Stimulated activated naive B cell treated with anti-CD40 and anti-IgM and Interleukin-4, amounts not matched to agents 10 μg/mL and 1 μg/mL and 100 μg/mL, for 72 hours (primary cell): Measurements from ENCODE around the gene RIN1.
"Not testable (repeated sequence)": the region's sequence is repeated elsewhere in the genome, so short reads cannot be mapped to it uniquely, and the experiment has no call there.

ENCODE experiments used
- ATAC-seq, 2 donors: fragments of 150-1000 bp; cut with Tn5 transposase; replicated peaks; 2 replicates each; pipeline ENCODE4 v1.10.0; 2021; ENCODE audit warnings: moderate library complexity in 1 of 2
- DNase-seq: peaks from one replicate; pipeline ENCODE4 v3.0.0; 2021
- H3K27ac Mint-ChIP-seq: one replicate; pipeline ENCODE4 v1.8.0; 2022; ENCODE audit warnings: mild to moderate bottlenecking, mixed read lengths
- H3K27me3 Mint-ChIP-seq, 2 donors: one replicate each; pipeline ENCODE4 v1.8.0; 2022; ENCODE audit warnings: mixed read lengths in 2 of 2
- H3K36me3 Mint-ChIP-seq, 2 donors: one replicate each; pipeline ENCODE4 v1.8.0; 2022; ENCODE audit warnings: mixed read lengths in 2 of 2, mild to moderate bottlenecking in 1 of 2
- H3K4me1 Mint-ChIP-seq, 2 donors: one replicate each; pipeline ENCODE4 v1.8.0; 2022; ENCODE audit warnings: mixed read lengths in 2 of 2, mild to moderate bottlenecking in 1 of 2
- H3K4me3 Mint-ChIP-seq, 2 donors: one replicate each; pipeline ENCODE4 v1.8.0; 2022; ENCODE audit warnings: mild to moderate bottlenecking in 2 of 2, mixed read lengths in 2 of 2, moderate library complexity in 1 of 2
- H3K9me3 Mint-ChIP-seq, 2 donors: one replicate each; pipeline ENCODE4 v1.8.0; 2022; ENCODE audit warnings: mixed read lengths in 2 of 2, mild to moderate bottlenecking in 1 of 2

RIN1 gene

DNA sequence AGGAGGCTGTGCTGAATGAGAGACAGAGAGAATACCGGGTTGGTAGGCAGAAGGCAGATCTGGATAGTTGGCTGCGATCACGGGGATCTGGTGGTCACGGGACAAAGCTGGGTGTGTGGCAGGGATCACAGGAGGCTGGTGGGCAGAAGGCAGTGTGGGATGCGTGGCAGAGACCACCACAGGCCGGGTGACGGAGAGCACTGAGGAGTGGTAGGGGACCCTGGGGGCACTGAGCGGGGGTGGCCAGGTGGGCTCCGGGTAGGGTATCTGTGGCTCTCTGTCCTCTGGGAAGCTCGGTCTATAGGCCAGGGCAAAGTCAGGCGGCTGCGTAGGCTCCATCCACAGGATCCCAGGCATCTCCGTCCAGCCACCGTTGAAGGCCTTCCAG is 20.7 kb downstream of the RIN1 start:
- Mint-ChIP-seq H3K4me1 (peaks cover 29 to 44% of the 10 kb centered on the region in 2 donors), H3K4me3 (no peak overlapping the region), H3K36me3 (no peaks in the 10 kb centered on the region), H3K27ac (no peak overlapping the region), H3K27me3 (no peaks in the 10 kb centered on the region), H3K9me3 (no peaks in the 10 kb centered on the region)
- ATAC-seq (no peak), DNase-seq (no peak)

DNA sequence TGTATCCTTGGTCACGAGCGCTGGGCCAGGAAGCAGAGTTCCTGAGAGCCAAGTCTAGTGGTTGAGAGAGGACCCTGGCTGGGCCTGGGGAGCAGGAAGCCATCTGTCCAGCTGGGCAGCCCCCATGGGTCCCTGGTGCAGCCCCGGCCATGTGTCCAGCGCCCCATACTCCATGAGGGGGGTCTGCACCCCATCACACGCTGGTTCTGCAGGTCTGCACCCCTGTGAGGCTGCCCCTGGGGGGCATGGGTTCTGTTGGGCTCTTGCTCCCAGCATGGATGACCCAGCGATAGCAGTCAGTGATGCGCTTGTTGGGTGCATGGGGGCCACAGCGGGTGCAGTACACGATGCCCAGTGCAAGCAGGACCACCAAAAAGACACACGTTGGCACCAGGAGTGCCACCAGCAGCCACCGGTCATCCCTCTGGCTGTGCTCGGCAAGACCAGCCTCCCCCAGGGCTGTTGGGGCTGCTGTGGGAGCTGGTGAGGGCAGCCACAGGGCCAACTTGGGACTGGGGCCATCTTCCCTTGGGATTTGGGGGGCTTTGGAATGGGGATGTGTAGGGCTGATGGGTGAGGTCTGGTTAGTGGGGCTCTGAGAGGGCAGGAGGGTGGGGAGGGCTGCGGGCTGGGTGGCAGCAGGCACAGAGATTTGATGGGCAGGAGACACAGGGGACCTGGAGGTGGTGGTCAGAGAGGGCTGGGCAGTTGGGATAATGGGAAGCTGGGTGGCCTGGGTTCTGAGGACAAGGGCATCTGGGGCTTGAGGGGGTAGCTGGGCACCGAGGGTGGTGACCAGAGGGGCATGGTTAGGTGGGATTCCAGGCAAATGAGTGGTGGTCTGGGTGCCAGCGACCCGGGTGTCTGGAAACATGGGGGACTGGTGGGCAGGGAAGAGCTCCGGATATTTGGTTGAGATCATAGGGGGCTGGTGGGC is 21.4 kb downstream of the RIN1 start:
- no peak overlapping the region for H3K27ac Mint-ChIP-seq
- H3K27me3 Mint-ChIP-seq: no peaks in the 10 kb centered on the region
- ATAC-seq (no peak), DNase-seq (no peak)
- H3K36me3 Mint-ChIP-seq: no peaks in the 10 kb centered on the region
- no peak overlapping the region for H3K4me3 Mint-ChIP-seq
- H3K9me3 Mint-ChIP-seq: no peaks in the 10 kb centered on the region
- peaks cover 29 to 44% of the 10 kb centered on the region in 2 donors for H3K4me1 Mint-ChIP-seq

DNA sequence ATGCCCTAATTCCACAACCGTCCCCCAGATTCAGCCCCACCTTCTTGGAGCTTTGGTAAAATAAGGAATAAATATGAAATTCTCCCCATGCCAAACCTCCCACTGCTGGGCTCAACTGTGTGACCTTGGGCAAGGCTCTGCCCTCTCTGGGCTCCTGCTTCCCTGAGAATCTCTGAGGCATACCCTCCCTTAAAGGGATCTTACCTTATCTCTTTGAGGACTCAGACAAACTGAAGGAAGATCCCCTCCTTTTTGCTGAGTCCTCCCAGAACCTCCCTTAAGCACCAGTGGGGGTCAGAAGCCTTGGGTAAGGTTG is 22.1 kb downstream of the RIN1 start:
- Mint-ChIP-seq H3K36me3 (no peaks in the 10 kb centered on the region), H3K27me3 (no peaks in the 10 kb centered on the region), H3K27ac (peak overlapping the region; percentile 56), H3K9me3 (no peaks in the 10 kb centered on the region), H3K4me1 (peaks cover 26 to 40% of the 10 kb centered on the region in 2 donors), H3K4me3 (peak overlapping the region; percentile 36 to 52)
- ATAC-seq (no peak), DNase-seq (no peak)

DNA sequence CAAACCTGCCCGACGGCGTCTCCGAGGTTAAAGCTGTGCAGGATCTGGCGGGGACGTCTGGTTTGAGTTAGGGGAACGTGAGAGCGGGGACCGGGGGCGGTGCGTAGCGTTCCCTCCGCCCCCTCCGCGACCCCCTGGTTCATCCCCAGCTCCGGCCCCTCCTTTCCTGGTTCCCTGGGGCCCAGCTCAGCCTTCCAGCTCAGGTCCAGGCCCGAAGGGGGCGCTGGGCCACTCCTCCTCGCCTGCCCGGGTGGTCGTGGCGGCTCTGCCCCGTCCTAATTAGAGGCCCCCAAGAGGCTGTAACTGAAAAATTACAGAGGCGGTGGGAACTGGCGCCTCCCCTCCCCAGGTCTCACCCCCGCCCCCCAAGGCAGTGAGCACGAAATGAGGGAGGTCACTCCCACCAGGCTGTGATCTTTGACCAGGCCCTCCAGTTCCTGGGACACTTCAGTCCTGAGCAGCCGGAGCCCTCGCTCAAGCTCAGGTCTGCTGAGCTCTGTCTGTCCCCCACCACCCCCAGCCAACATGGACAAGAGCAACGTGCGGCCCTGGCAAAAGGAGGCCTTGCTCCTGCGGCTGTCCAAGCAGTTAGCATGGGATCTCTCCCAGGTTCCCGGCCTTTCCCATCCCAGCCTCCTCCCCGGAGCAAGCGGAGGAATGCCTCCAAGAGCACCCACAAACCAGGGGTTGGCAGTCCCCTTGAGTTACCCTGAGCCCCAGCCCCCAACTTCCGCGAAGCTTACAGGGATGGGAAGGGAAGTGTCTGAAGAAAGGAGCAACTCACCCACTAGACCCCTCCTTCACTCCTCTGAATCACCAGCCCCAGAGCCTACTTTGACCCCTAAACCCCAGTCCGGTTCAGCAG is 22.7 kb downstream of the RIN1 start:
- Mint-ChIP-seq H3K36me3 (no peaks in the 10 kb centered on the region), H3K4me1 (peaks cover 20 to 34% of the 10 kb centered on the region in 2 donors), H3K4me3 (peak overlapping the region; percentile 91 to 92), H3K27me3 (no peaks in the 10 kb centered on the region), H3K9me3 (no peaks in the 10 kb centered on the region), H3K27ac (peak overlapping the region; percentile 56)
- DNase-seq: no peak
- no peak for ATAC-seq

DNA sequence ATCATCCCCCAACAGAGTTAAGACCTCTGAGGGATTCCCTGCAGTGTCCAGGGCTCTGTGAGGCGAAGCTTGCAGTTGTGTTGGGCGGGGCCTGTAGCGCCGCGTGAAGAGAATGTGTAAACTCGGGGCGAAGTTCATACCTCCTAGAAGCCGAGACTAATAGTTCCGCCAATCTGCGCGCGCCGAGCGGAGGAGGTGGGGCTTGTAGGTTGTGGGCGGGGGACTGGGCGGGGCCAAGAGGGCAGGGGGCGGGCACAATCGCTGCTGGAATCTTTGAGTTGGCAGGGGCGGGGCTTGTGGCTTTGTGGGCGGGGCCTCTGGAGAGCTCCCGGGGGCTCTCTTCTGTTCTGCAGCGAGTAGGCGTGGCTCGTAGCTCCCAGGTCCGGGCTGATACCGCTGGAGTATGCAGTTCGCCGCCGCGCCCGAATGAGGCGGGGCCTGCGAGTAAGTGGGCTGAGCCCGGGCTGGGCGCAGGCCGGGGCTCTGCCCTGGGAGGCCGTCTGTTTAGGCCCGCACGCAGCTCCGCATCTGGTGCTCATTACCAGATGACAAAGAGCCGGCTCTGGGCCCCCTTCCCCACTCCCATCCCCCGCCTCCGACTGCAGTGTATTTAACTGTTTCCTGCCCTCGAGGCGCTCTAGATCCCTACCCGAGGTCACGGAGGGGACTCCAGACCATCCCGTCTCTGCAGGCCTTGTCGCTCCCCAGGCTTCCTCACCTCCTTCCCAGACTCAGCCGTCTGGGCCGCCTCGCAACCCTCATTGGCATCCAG is 23.5 kb downstream of the RIN1 start:
- Mint-ChIP-seq H3K36me3 (no peaks in the 10 kb centered on the region), H3K27ac (peak overlapping the region; percentile 95), H3K9me3 (no peaks in the 10 kb centered on the region), H3K4me3 (peak overlapping the region; percentile 91 to 92), H3K27me3 (peaks cover under 1 to 1% of the 10 kb centered on the region in 2 donors), H3K4me1 (peaks cover 14 to 26% of the 10 kb centered on the region in 2 donors)
- peak; percentile 89 for DNase-seq
- ATAC-seq: peak; percentile 74 to 76

DNA sequence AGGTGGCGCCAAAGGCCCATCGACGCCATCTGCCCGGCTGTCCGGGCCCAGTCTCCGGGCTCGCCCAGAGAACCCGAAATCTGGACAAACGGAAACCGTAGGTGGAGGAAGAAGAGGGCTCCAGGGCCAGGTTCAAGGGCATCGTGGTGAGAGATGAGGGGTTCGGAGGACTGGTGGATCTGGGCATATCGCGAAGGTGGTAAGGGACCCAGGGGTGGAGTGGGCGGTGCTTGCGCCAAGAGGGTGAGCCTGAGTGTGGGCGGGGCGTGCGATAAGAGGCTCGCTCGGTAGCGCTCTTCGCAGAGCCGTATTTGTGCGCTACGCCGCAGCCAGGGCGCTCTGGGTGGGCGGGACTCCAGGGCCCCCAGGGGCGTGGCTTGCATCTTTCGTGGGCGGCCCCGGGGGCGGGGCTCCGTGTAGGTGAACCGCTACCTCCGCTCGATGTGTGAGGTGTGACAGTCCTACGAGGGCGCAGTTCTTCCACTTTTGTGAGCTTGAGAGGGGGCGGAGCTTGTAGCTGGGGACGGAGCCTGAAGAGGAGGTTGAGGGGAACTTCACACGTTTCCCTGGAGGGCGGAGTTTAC is 24.2 kb downstream of the RIN1 start:
- H3K4me3 Mint-ChIP-seq: peak overlapping the region; percentile 91 to 92
- ATAC-seq (peak; percentile 78 to 82), DNase-seq (peak; percentile 94)
- peaks cover 4 to 6% of the 10 kb centered on the region in 2 donors for H3K27me3 Mint-ChIP-seq
- peaks cover 8 to 19% of the 10 kb centered on the region in 2 donors for H3K4me1 Mint-ChIP-seq
- no peaks in the 10 kb centered on the region for H3K36me3 Mint-ChIP-seq
- peak overlapping the region; percentile 95 for H3K27ac Mint-ChIP-seq
- no peaks in the 10 kb centered on the region for H3K9me3 Mint-ChIP-seq

DNA sequence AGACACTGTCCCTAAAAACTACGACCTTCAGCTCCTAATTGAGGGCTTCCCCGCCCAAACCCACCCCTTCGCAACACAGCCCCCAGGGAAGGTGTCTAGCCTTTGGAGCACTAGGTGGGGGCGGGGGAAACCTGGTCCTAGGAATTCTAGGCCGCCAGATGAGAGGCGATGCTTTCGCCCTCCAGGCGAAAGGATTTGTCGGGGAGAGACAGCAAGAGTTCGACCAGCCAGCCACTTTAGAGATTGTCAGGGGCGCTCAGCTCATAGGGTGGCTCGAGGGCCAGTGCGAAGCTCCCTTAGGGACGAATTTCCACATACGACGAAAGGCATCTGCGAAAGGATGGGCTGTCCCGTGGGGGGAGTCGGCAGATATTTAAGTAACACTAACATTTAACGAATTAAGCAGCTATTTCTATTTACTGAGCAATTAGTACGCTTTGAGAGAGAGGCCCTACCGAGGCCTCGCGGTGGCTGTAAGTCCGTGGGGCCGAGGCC is 24.7 kb downstream of the RIN1 start:
- Mint-ChIP-seq H3K27me3 (peaks cover 4 to 6% of the 10 kb centered on the region in 2 donors), H3K9me3 (no peaks in the 10 kb centered on the region), H3K27ac (peak overlapping the region; percentile 95), H3K4me1 (peaks cover 8 to 18% of the 10 kb centered on the region in 2 donors), H3K36me3 (no peaks in the 10 kb centered on the region), H3K4me3 (peak overlapping the region; percentile 91 to 92)
- ATAC-seq: peak in 1 of 2 donors; percentile 58
- no peak for DNase-seq

DNA sequence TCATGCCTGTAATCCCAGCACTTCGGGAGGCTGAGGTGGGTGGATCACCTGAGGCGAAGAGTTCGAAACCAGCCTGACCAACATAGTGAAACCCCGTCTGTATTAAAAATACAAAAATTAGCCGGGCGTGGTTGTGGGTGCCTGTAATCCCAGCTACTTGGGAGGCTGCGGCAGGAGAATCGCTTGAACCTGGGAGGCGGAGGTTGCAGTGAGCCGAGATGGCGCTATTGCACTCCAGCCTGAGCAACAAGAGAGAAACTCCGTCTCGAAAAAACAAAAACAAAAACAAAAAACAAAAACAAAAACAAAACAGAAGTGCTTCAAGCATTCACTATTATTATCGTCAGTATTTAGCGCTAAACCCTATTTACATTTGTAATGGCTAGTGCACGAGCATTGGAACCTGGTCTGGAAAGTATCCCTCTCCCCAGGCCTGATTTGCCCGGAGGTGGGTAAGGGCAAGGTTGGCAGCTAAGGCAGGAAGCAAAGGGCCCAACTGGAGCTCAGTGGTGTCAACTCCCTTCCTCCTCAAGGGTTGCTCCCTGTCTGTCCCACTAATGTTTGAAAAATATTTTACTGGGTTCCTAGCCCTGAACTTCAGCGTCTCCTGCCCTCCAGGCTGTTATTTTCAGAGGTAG is 25.3 kb downstream of the RIN1 start:
- DNase-seq, ATAC-seq, H3K4me3 Mint-ChIP-seq: not testable (repeated sequence)

DNA sequence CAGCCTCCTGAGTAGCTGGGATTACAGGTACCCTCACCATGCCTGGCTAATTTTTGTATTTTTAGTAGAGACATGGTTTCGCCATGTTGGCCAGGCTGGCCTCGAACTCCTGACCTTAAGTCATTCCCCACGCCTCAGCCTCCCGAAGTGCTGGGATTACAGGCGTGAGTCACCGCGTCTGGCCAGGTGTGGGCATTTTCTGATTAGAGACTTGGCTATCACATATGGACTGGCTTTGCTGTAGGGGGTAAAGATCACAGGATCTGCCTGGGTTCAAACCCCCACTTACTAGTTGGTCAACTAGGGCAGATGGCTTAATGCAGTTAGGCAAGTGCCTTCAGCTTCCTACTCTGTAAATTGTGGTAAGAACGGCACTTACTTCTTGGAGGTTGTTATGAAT is 25.9 kb downstream of the RIN1 start:
- DNase-seq (no peak), ATAC-seq (no peak)
- no peak overlapping the region for H3K4me3 Mint-ChIP-seq
- peaks cover 8 to 18% of the 10 kb centered on the region in 2 donors for H3K4me1 Mint-ChIP-seq
- no peak overlapping the region for H3K27ac Mint-ChIP-seq
- no peaks in the 10 kb centered on the region for H3K36me3 Mint-ChIP-seq
- peaks cover 4 to 6% of the 10 kb centered on the region in 2 donors for H3K27me3 Mint-ChIP-seq
- no peaks in the 10 kb centered on the region for H3K9me3 Mint-ChIP-seq

More for the DNA sequence above, 25.3 kb downstream of the RIN1 start:
- not testable (repeated sequence) for H3K36me3 Mint-ChIP-seq, H3K27me3 Mint-ChIP-seq, H3K9me3 Mint-ChIP-seq, H3K27ac Mint-ChIP-seq
- peaks cover 8 to 18% of the 10 kb centered on the region in 2 donors for H3K4me1 Mint-ChIP-seq

DNA sequence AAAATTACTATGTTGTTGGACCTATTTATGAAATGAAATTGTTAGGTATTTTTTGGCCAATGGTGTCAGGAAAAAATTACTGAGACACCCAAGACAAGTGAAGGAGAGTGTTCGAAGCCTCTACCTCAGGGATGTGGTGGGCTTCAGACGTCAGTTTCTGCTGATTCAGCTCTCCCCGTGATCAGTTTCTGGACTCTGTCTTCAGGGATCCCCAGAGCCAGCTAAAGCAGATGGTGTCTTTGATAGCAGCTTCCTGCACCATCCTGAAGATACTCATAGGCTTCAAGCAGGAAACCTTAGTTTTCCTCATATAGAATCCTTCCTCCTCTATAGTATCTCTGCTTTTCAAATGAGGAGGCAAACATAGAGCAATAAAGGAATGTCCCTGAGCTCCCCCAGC is 26.8 kb downstream of the RIN1 start:
- no peaks in the 10 kb centered on the region for H3K36me3 Mint-ChIP-seq

DNA sequence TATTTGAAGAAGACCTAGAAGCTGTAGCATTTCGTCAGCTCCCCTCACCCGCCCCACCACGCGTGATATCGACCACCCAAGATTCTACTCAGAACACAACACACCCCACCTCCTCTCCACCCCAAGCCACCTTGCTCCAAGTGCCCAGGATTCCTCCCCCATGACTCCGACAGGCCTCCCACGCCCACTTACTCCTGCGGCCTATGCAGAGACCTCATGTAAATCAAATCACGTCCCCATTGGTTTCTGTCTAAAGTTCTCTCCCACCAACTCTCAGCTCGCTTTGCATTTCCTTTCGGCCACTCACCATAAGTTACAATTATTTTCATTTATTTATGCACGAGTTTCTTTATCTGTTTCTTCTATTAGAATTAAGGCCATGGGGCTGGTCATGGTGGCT is 33.6 kb downstream of the RIN1 start:
- DNase-seq (no peak), ATAC-seq (no peak)
- Mint-ChIP-seq H3K4me3 (no peak overlapping the region), H3K27ac (no peak overlapping the region), H3K27me3 (peaks cover 6 to 11% of the 10 kb centered on the region in 2 donors), H3K4me1 (peaks cover 0 to 2% of the 10 kb centered on the region in 2 donors), H3K36me3 (no peaks in the 10 kb centered on the region), H3K9me3 (no peaks in the 10 kb centered on the region)

More for the DNA sequence above, 26.8 kb downstream of the RIN1 start:
- no peak overlapping the region for H3K27ac Mint-ChIP-seq
- ATAC-seq: no peak
- peaks cover 8 to 18% of the 10 kb centered on the region in 2 donors for H3K4me1 Mint-ChIP-seq
- H3K27me3 Mint-ChIP-seq: peaks cover 4 to 13% of the 10 kb centered on the region in 2 donors
- DNase-seq: no peak
- H3K9me3 Mint-ChIP-seq: no peaks in the 10 kb centered on the region
- H3K4me3 Mint-ChIP-seq: no peak overlapping the region

DNA sequence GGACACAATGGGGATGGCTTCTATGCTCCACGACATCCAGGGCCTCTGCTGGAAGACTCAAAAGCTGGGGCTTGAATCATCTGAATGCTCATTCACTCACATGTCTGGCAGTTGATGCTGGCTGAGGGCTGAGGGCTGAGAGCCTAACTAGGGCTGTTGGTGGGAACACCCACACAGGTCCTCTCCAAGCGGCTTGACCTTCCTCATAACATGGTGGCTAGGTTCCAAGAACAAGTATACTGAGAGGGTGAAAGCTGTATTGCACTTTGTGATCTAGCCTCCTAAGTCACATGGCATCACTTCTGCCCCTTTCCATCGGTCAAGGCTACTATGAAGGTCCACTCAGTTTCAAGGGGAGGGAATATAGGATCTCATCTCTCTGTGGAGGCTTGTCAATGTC is 37.0 kb downstream of the RIN1 start:
- Mint-ChIP-seq H3K4me3 (no peak overlapping the region), H3K27me3 (peaks cover 10 to 11% of the 10 kb centered on the region in 2 donors), H3K4me1 (peaks cover 0 to 2% of the 10 kb centered on the region in 2 donors), H3K9me3 (no peaks in the 10 kb centered on the region), H3K36me3 (no peaks in the 10 kb centered on the region), H3K27ac (no peak overlapping the region)
- DNase-seq: no peak
- ATAC-seq: no peak

DNA sequence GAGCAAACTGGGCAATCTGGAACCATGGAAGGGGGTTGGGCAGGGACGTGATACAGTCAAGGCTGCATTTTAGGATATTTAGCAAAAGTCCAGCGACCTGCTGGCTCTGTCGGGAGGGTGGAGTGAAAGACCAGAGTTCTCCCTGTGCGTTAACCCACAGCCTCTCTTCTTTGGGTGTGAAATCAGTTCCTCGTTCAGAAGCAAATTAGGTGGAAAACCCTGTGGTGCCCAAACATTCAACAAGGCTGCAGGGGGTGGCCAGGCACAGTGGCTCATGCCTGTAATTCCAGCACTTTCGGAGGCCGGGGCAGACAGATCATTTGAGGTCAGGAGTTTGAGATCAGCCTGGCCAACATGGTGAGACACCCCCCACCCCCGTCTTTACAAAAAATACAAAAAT is 38.6 kb downstream of the RIN1 start:
- DNase-seq (no peak), ATAC-seq (no peak)
- peaks cover 22 to 24% of the 10 kb centered on the region in 2 donors for H3K27me3 Mint-ChIP-seq
- no peaks in the 10 kb centered on the region for H3K9me3 Mint-ChIP-seq
- no peak overlapping the region for H3K4me3 Mint-ChIP-seq
- peaks cover 0 to 5% of the 10 kb centered on the region in 2 donors for H3K4me1 Mint-ChIP-seq
- H3K36me3 Mint-ChIP-seq: no peaks in the 10 kb centered on the region
- no peak overlapping the region for H3K27ac Mint-ChIP-seq
